OCI-LY3 (cell line): Measurements from ENCODE around the gene TANC1.

Experiments used
- H2AFZ ChIP-seq: fragments of 200-600, 300-600 bp; shearing (Covaris generic); 2 replicates; pipeline ENCODE4 v1.6.0; 2014; ENCODE audit warnings: antibody characterized with exemption, low read depth, low read length
- H3K27ac ChIP-seq: fragments of 200-600, 300-600 bp; sonication (generic); 2 replicates; pipeline ENCODE4 v1.5.1; 2014; ENCODE audit warnings: mild to moderate bottlenecking, low read length, moderate library complexity, mixed read lengths
- H3K27me3 ChIP-seq: fragments of 200-600, 300-600 bp; sonication (generic); 2 replicates; pipeline ENCODE4 v1.6.1; 2014; ENCODE audit warnings: low read depth, low read length, mixed read lengths
- H3K36me3 ChIP-seq: fragments of 200-600, 300-600 bp; sonication (generic); replicated peaks from 2 replicates; pipeline ENCODE3; 2014; ENCODE audit warnings: low read depth, low read length, mixed read lengths
- H3K4me1 ChIP-seq: fragments of 300-600, 200-600 bp; sonication (generic); 2 replicates; pipeline ENCODE4 v1.6.1; 2014; ENCODE audit warnings: low read length, mixed read lengths
- H3K4me2 ChIP-seq: fragments of 200-600, 300-600 bp; sonication (generic); 2 replicates; pipeline ENCODE4 v1.6.1; 2014; ENCODE audit warnings: low read length, mixed read lengths
- H3K4me3 ChIP-seq: fragments of 300-600, 200-600 bp; sonication (generic); 2 replicates; pipeline ENCODE4 v1.5.1; 2014; ENCODE audit warnings: antibody characterized with exemption, mild to moderate bottlenecking, low read length, moderate library complexity
- H3K79me2 ChIP-seq: fragments of 300-600, 200-600 bp; shearing (Covaris generic); 2 replicates; pipeline ENCODE4 v1.6.1; 2014; ENCODE audit warnings: mild to moderate bottlenecking, low read length, mixed read lengths
- H3K9ac ChIP-seq: fragments of 300-600, 200-600 bp; shearing (Covaris generic); 2 replicates; pipeline ENCODE4 v1.6.0; 2014; ENCODE audit warnings: mild to moderate bottlenecking, low read length, moderate library complexity
- H3K9me3 ChIP-seq: fragments of 200-600, 300-600 bp; shearing (Covaris generic); 2 replicates; pipeline ENCODE4 v1.6.1; 2014; ENCODE audit warnings: low read length, mixed read lengths; ENCODE audit not compliant: insufficient read depth
- H4K20me1 ChIP-seq: fragments of 200-600, 300-600 bp; sonication (generic); 2 replicates; pipeline ENCODE4 v1.6.1; 2016; ENCODE audit warnings: low read length, mixed read lengths; ENCODE audit not compliant: insufficient read depth
- EZH2phosphoT487 ChIP-seq: fragments of 200-600 bp; shearing (Covaris generic); IDR thresholded peaks from 2 replicates; pipeline ENCODE4 v1.6.1; 2018; ENCODE audit warnings: antibody characterized with exemption, mixed run types, low read depth
- TF ChIP-seq, protein P1 (sequence below): fragments of 200-600, 300-600 bp; sonication (generic); IDR thresholded peaks from 2 replicates; pipeline ENCODE4 v1.5.1; 2014; ENCODE audit warnings: antibody characterized with exemption, low read length, low read depth

The TANC1 gene

GRCh38 chr2:159200498-159200897, 232.1 kb downstream of the TANC1 start:
- Histone ChIP-seq H3K4me1 (peaks cover 13% of the 10 kb centered on the region), H2AFZ (no peak overlapping the region), H3K9me3 (no peaks in the 10 kb centered on the region), H3K79me2 (no peaks in the 10 kb centered on the region), H3K4me3 (no peak overlapping the region), H3K27me3 (no peaks in the 10 kb centered on the region), H3K9ac (no peak overlapping the region), H4K20me1 (no peaks in the 10 kb centered on the region), H3K36me3 (no peaks in the 10 kb centered on the region), H3K27ac (no peak overlapping the region), H3K4me2 (no peak overlapping the region)
- TF ChIP-seq, protein P1, sequence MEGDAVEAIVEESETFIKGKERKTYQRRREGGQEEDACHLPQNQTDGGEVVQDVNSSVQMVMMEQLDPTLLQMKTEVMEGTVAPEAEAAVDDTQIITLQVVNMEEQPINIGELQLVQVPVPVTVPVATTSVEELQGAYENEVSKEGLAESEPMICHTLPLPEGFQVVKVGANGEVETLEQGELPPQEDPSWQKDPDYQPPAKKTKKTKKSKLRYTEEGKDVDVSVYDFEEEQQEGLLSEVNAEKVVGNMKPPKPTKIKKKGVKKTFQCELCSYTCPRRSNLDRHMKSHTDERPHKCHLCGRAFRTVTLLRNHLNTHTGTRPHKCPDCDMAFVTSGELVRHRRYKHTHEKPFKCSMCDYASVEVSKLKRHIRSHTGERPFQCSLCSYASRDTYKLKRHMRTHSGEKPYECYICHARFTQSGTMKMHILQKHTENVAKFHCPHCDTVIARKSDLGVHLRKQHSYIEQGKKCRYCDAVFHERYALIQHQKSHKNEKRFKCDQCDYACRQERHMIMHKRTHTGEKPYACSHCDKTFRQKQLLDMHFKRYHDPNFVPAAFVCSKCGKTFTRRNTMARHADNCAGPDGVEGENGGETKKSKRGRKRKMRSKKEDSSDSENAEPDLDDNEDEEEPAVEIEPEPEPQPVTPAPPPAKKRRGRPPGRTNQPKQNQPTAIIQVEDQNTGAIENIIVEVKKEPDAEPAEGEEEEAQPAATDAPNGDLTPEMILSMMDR, result no peak
- TF ChIP-seq EZH2phosphoT487, result no peak

DNA sequence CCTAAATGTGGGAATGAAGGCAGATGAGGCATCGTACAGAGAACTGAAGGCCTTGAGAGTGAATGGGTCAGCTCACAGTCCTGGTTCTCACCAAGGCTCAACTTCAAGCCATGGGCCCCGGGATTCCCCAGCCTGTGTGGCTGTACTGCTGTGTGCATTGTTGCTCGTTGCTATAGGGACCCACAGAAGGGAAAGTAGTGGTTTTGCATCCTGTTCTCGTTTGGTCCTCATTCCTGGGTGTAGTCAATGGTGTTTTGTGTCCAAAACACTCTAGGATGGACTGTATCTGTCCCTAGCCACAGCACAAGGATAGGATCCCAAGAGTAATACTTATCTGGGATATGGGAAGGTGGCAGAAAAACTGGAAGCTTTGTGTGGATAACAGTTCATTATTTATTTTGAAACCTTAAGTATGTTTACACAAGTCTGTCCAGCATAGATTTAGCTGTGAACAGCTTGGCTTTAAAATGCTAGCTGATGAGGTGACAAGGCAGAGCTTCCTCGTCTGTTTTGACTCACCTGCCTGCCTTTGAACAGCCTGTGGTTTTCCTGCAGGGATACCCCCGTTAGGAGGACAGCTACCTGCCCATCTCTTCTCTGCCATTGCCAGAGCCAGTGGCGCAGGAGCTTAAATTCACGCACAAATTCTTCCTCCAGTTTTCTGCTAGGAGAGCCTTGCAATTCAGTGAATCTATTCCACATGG, 233.1 kb downstream of the TANC1 start:
- TF ChIP-seq, protein P1, result no peak
- no peak for TF ChIP-seq EZH2phosphoT487
- no peak overlapping the region for H3K27ac ChIP-seq
- no peaks in the 10 kb centered on the region for H3K79me2 ChIP-seq
- no peaks in the 10 kb centered on the region for H3K27me3 ChIP-seq
- peak overlapping the region; percentile 31 for H3K4me2 ChIP-seq
- no peaks in the 10 kb centered on the region for H4K20me1 ChIP-seq
- H3K9me3 ChIP-seq, result no peaks in the 10 kb centered on the region
- no peak overlapping the region for H2AFZ ChIP-seq
- no peaks in the 10 kb centered on the region for H3K36me3 ChIP-seq
- no peak overlapping the region for H3K9ac ChIP-seq
- H3K4me3 ChIP-seq, result no peak overlapping the region
- H3K4me1 ChIP-seq, result peaks cover 13% of the 10 kb centered on the region

DNA sequence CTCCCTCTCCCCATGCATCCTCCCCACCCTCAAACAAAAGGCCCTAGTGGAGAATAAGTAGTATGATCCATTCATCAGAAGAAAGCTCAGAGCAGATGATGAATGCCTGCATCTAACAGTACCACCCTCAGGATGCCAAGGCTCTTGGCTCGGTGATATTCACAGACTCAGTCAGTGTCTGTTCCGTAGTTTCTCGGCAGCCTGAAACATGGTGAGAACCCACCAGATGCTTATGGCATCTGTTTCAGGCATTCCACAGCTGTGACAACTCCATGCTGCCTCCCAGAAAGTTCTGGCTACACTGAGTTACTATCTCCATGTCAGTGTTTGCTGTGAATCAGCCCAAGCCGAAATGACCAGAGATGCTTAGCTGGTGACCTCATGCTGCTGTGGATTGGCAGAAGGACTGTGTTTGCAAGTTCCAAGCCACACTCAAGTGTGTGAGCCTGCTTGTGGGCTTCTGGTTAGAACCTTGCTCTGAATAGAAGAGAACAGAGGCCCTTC, 234.2 kb downstream of the TANC1 start:
- Histone ChIP-seq H3K9me3 (no peaks in the 10 kb centered on the region), H3K36me3 (no peaks in the 10 kb centered on the region), H3K27ac (no peak overlapping the region), H3K4me3 (no peak overlapping the region), H3K4me2 (no peak overlapping the region), H3K27me3 (no peaks in the 10 kb centered on the region), H4K20me1 (no peaks in the 10 kb centered on the region), H3K79me2 (no peaks in the 10 kb centered on the region), H3K9ac (no peak overlapping the region), H2AFZ (no peak overlapping the region), H3K4me1 (peaks cover 13% of the 10 kb centered on the region)
- no peak for TF ChIP-seq EZH2phosphoT487
- TF ChIP-seq, protein P1, result no peak

GRCh38 chr2:159204381-159205144, 236.1 kb downstream of the TANC1 start:
- H3K9ac ChIP-seq, result no peak overlapping the region
- H3K4me3 ChIP-seq, result no peak overlapping the region
- no peak overlapping the region for H2AFZ ChIP-seq
- no peaks in the 10 kb centered on the region for H4K20me1 ChIP-seq
- H3K27ac ChIP-seq, result no peak overlapping the region
- peaks cover 13% of the 10 kb centered on the region for H3K4me1 ChIP-seq
- TF ChIP-seq EZH2phosphoT487, result no peak
- TF ChIP-seq, protein P1, result no peak
- H3K79me2 ChIP-seq, result no peaks in the 10 kb centered on the region
- no peaks in the 10 kb centered on the region for H3K9me3 ChIP-seq
- no peaks in the 10 kb centered on the region for H3K36me3 ChIP-seq
- no peaks in the 10 kb centered on the region for H3K27me3 ChIP-seq
- H3K4me2 ChIP-seq, result no peak overlapping the region
